DOHH2 (cell line): Measurements from ENCODE around the gene RSAD2.

Experiments
- CTCF ChIP-seq: fragments of 200-600 bp; sonication (generic); IDR thresholded peaks from one replicate; pipeline ENCODE4 v1.5.1; 2014; ENCODE audit warnings: antibody characterized with exemption, mild to moderate bottlenecking, low read depth, low read length; ENCODE audit not compliant: poor library complexity, severe bottlenecking
- EZH2phosphoT487 ChIP-seq: fragments of 200-600 bp; sonication (generic); IDR thresholded peaks from 2 replicates; pipeline ENCODE4 v1.6.1; 2017; ENCODE audit warnings: borderline replicate concordance, mild to moderate bottlenecking, antibody characterized with exemption, low read length, moderate library complexity, mixed read lengths

GRCh38 chr2:6942848-6943247 lies 65.3 kb downstream of the RSAD2 start:
- TF ChIP-seq CTCF, result no peak
- TF ChIP-seq EZH2phosphoT487, result no peak
